Loucy (cell line): ENCODE measurements around the gene ZNF576.
"Not testable (repeated sequence)": the region's sequence is repeated elsewhere in the genome, so short reads cannot be mapped to it uniquely, and the experiment has no call there.

Source experiments
- H2AFZ ChIP-seq: fragments of 200-600 bp; sonication (generic); 2 replicates; pipeline ENCODE4 v1.6.0; 2016; ENCODE audit warnings: antibody characterized with exemption, mild to moderate bottlenecking, low read length, moderate library complexity
- H3F3A ChIP-seq: fragments of 200-600 bp; 2 replicates; pipeline ENCODE4 v1.6.0; 2016; ENCODE audit warnings: antibody characterized with exemption, low read depth, mild to moderate bottlenecking
- H3K27me3 ChIP-seq: fragments of 200-600 bp; sonication (generic); 2 replicates; pipeline ENCODE4 v1.6.1; 2014; ENCODE audit warnings: low read length, mild to moderate bottlenecking; ENCODE audit not compliant: insufficient read depth, poor library complexity, severe bottlenecking
- H3K36me3 ChIP-seq: fragments of 200-600 bp; sonication (generic); 2 replicates; pipeline ENCODE4 v1.6.1; 2016; ENCODE audit warnings: low read length; ENCODE audit not compliant: insufficient read depth
- H3K4me1 ChIP-seq: fragments of 200-600 bp; sonication (generic); 2 replicates; pipeline ENCODE4 v1.5.1; 2014; ENCODE audit warnings: low read length, mild to moderate bottlenecking; ENCODE audit not compliant: insufficient read depth, poor library complexity, severe bottlenecking
- H3K4me2 ChIP-seq: fragments of 200-600 bp; sonication (generic); 2 replicates; pipeline ENCODE4 v1.6.0; 2014; ENCODE audit warnings: antibody characterized with exemption, low read length, low read depth, mild to moderate bottlenecking; ENCODE audit not compliant: poor library complexity, severe bottlenecking
- H3K4me3 ChIP-seq: fragments of 200-600 bp; sonication (generic); 2 replicates; pipeline ENCODE4 v1.5.1; 2014; ENCODE audit warnings: low read length, mild to moderate bottlenecking, mixed read lengths; ENCODE audit not compliant: poor library complexity, severe bottlenecking
- H3K79me2 ChIP-seq: fragments of 200-600 bp; sonication (generic); 2 replicates; pipeline ENCODE4 v1.6.1; 2014; ENCODE audit warnings: low read length; ENCODE audit not compliant: insufficient read depth
- H3K9ac ChIP-seq: fragments of 200-600 bp; sonication (generic); 2 replicates; pipeline ENCODE4 v1.6.0; 2014; ENCODE audit warnings: mild to moderate bottlenecking, low read depth, low read length, moderate library complexity; ENCODE audit not compliant: poor library complexity, severe bottlenecking
- H3K9me2 ChIP-seq: fragments of 200-600 bp; sonication (generic); replicated peaks from 2 replicates; pipeline ENCODE4 v1.6.1; 2016; ENCODE audit warnings: low read depth, low read length, mixed read lengths
- H3K9me3 ChIP-seq: fragments of 200-600 bp; sonication (generic); 2 replicates; pipeline ENCODE4 v1.6.1; 2014; ENCODE audit warnings: mild to moderate bottlenecking, antibody characterized with exemption, low read length, low read depth; ENCODE audit not compliant: insufficient read depth
- H4K20me1 ChIP-seq: fragments of 200-600 bp; sonication (generic); 2 replicates; pipeline ENCODE4 v1.6.0; 2014; ENCODE audit warnings: antibody characterized with exemption, low read length, mild to moderate bottlenecking; ENCODE audit not compliant: insufficient read depth, poor library complexity, severe bottlenecking
- EZH2phosphoT487 ChIP-seq: fragments of 200-600 bp; IDR thresholded peaks from 2 replicates; pipeline ENCODE4 v1.6.1; 2018; ENCODE audit warnings: antibody characterized with exemption, mild to moderate bottlenecking, moderate library complexity, borderline replicate concordance
- TF ChIP-seq, protein P1 (sequence below): fragments of 200-600 bp; sonication (generic); conservative IDR thresholded peaks from 2 replicates; pipeline ENCODE4 v1.5.1; 2014; ENCODE audit warnings: mild to moderate bottlenecking, antibody characterized with exemption, low read length

Gene ZNF576

GRCh38 chr19:43584484-43584883 lies 11.9 kb upstream of the ZNF576 start:
- H3K9ac ChIP-seq: peak overlapping the region; percentile 67
- peak overlapping the region; percentile 63 for H3K4me3 ChIP-seq
- TF ChIP-seq, protein P1, sequence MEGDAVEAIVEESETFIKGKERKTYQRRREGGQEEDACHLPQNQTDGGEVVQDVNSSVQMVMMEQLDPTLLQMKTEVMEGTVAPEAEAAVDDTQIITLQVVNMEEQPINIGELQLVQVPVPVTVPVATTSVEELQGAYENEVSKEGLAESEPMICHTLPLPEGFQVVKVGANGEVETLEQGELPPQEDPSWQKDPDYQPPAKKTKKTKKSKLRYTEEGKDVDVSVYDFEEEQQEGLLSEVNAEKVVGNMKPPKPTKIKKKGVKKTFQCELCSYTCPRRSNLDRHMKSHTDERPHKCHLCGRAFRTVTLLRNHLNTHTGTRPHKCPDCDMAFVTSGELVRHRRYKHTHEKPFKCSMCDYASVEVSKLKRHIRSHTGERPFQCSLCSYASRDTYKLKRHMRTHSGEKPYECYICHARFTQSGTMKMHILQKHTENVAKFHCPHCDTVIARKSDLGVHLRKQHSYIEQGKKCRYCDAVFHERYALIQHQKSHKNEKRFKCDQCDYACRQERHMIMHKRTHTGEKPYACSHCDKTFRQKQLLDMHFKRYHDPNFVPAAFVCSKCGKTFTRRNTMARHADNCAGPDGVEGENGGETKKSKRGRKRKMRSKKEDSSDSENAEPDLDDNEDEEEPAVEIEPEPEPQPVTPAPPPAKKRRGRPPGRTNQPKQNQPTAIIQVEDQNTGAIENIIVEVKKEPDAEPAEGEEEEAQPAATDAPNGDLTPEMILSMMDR: no peak
- peaks cover 74% of the 10 kb centered on the region for H3K79me2 ChIP-seq
- H3F3A ChIP-seq: 0 out of 2 replicates have a peak, but pooled peaks cover 4% of the 10 kb centered on the region
- no peaks in the 10 kb centered on the region for H3K9me2 ChIP-seq
- H3K36me3 ChIP-seq: no peaks in the 10 kb centered on the region; the same call in 1 of the 2 replicates
- no peaks in the 10 kb centered on the region for H3K9me3 ChIP-seq
- no peak overlapping the region for H2AFZ ChIP-seq
- no peaks in the 10 kb centered on the region for H3K27me3 ChIP-seq
- no peaks in the 10 kb centered on the region for H4K20me1 ChIP-seq
- peaks cover 45% of the 10 kb centered on the region for H3K4me1 ChIP-seq
- H3K4me2 ChIP-seq: peak overlapping the region; percentile 94

DNA sequence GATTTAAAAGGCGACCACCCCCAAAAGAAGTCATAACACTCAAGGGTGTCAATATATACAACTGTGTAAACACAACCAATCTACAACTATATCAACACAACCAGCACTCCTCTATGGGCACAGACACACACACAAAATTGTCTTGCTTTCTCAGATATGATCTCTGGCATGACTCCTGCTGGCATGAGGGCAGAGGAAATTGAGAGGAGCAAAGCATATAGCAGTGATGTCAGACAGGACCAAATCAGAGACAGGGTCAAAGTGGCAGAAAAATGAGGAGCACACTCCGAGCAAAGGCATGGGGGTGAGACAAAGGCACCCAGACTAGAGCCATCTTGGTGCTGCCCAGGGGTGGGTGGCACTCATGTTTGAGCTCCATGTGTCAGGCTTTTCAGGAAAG lies 10.0 kb upstream of the ZNF576 start:
- H3K79me2 ChIP-seq: peaks cover 65% of the 10 kb centered on the region
- TF ChIP-seq EZH2phosphoT487: no peak
- TF ChIP-seq, protein P1: no peak

GRCh38 chr19:43587029-43587428 lies 9.4 kb upstream of the ZNF576 start:
- H4K20me1 ChIP-seq, H2AFZ ChIP-seq, H3K9ac ChIP-seq, H3K9me3 ChIP-seq, H3K36me3 ChIP-seq, H3K9me2 ChIP-seq, H3F3A ChIP-seq, H3K4me3 ChIP-seq, H3K27me3 ChIP-seq: not testable (repeated sequence)
- Histone ChIP-seq H3K4me2 (peak overlapping the region; percentile 10), H3K79me2 (peaks cover 60% of the 10 kb centered on the region), H3K4me1 (peaks cover 37% of the 10 kb centered on the region)

More for the DNA sequence above, 10.0 kb upstream of the ZNF576 start:
- no peaks in the 10 kb centered on the region for H3K9me2 ChIP-seq
- no peak overlapping the region for H2AFZ ChIP-seq
- H4K20me1 ChIP-seq: peaks cover 3% of the 10 kb centered on the region
- peak overlapping the region; percentile 10 for H3K4me2 ChIP-seq
- H3K4me1 ChIP-seq: peaks cover 44% of the 10 kb centered on the region
- H3K4me3 ChIP-seq: no peak overlapping the region
- no peaks in the 10 kb centered on the region for H3K27me3 ChIP-seq
- H3K9me3 ChIP-seq: no peaks in the 10 kb centered on the region
- H3F3A ChIP-seq: 0 out of 2 replicates have a peak, but pooled peaks cover 4% of the 10 kb centered on the region
- H3K36me3 ChIP-seq: peaks cover 3% of the 10 kb centered on the region; the same call in 1 of the 2 replicates
- peak overlapping the region; percentile 13 for H3K9ac ChIP-seq

GRCh38 chr19:43589277-43589676 lies 7.1 kb upstream of the ZNF576 start:
- Histone ChIP-seq H3K36me3 (peaks cover 8% of the 10 kb centered on the region; the same call in 1 of the 2 replicates), H3F3A (0 out of 2 replicates have a peak, but pooled peaks cover 4% of the 10 kb centered on the region), H3K4me2 (peak overlapping the region; percentile 33), H3K9me3 (no peaks in the 10 kb centered on the region), H4K20me1 (peaks cover 12% of the 10 kb centered on the region), H3K27me3 (no peaks in the 10 kb centered on the region), H3K9ac (no peak overlapping the region), H2AFZ (no peak overlapping the region), H3K9me2 (no peaks in the 10 kb centered on the region), H3K4me3 (no peak overlapping the region), H3K4me1 (peaks cover 19% of the 10 kb centered on the region), H3K79me2 (peaks cover 58% of the 10 kb centered on the region)
- TF ChIP-seq EZH2phosphoT487: no peak
- TF ChIP-seq, protein P1: no peak
